Measurements from ENCODE around the gene DZANK1.

- TF ChIP-seq CTCF (IDR thresholded peaks at IDR 0.05) (no peak), ZFX (IDR thresholded peaks at IDR 0.05; ENCODE audit: borderline replicate concordance) (no peak)
These were observed 106.2 kb downstream of the DZANK1 start for GRCh38 chr20:18360635-18361034.
